ENCODE results near the gene C19orf25.

GRCh38 chr19:1527650-1528309 is 48.8 kb upstream of the C19orf25 start:
- TF ChIP-seq CTCF (IDR thresholded peaks at IDR 0.05) (no peak), EZH2 (IDR thresholded peaks at IDR 0.05; ENCODE audit: borderline replicate concordance, insufficient read depth, low read depth, low read length, poor library complexity, severe bottlenecking) (no peak)

All from B cell (primary cell).